SK-N-SH treated with all-trans-retinoic acid at 6 μM for 48 hours (cell line): ENCODE data around the gene ARHGEF7.

Experiments
- ARNTL ChIP-seq: fragments of 450-650 bp; formaldehyde crosslinking; IDR thresholded peaks from 2 replicates; pipeline ENCODE4 v1.5.0; 2020; ENCODE audit warnings: low read depth, mild to moderate bottlenecking, moderate library complexity, borderline replicate concordance
- BACH2 ChIP-seq: fragments of 250-450 bp; sonication (Bioruptor Pico); IDR thresholded peaks from 2 replicates; pipeline ENCODE4 v1.9.0; 2021; ENCODE audit warnings: mild to moderate bottlenecking, borderline replicate concordance
- GLIS3 ChIP-seq: fragments of 250-450 bp; sonication (Bioruptor Pico); IDR thresholded peaks from 2 replicates; pipeline ENCODE4 v1.5.0; 2020; ENCODE audit warnings: mild to moderate bottlenecking, moderate library complexity
- ISL1 ChIP-seq: fragments of 250-450 bp; sonication (Bioruptor Pico); IDR thresholded peaks from 2 replicates; pipeline ENCODE4 v2.1.2; 2022; ENCODE audit warnings: mild to moderate bottlenecking, moderate library complexity
- OSR1 ChIP-seq: fragments of 250-450 bp; sonication (Bioruptor Pico); IDR thresholded peaks from 2 replicates; pipeline ENCODE4 v1.8.0; 2022; ENCODE audit warnings: moderate library complexity, mild to moderate bottlenecking, inconsistent platforms
- SNAI2 ChIP-seq: fragments of 250-450 bp; sonication (Bioruptor Pico); IDR thresholded peaks from 2 replicates; pipeline ENCODE4 v1.5.0; 2020; ENCODE audit warnings: mild to moderate bottlenecking, moderate library complexity
- ZC3H10 ChIP-seq: fragments of 250-450 bp; sonication (Bioruptor Pico); IDR thresholded peaks from 2 replicates; pipeline ENCODE4 v1.5.1; 2021; ENCODE audit warnings: mild to moderate bottlenecking, moderate library complexity
- ZFP3 ChIP-seq: fragments of 250-450 bp; sonication (Bioruptor Pico); IDR thresholded peaks from 2 replicates; pipeline ENCODE4 v1.5.0; 2020; ENCODE audit warnings: mild to moderate bottlenecking, moderate library complexity
- ZFP30 ChIP-seq: fragments of 450-650 bp; formaldehyde crosslinking; IDR thresholded peaks from 2 replicates; pipeline ENCODE4 v1.5.0; 2022; ENCODE audit warnings: mild to moderate bottlenecking, moderate library complexity
- TF ChIP-seq, protein P1 (sequence below): fragments of 250-450 bp; sonication (Bioruptor Pico); IDR thresholded peaks from 2 replicates; pipeline ENCODE4 v1.8.0; 2020; ENCODE audit warnings: mild to moderate bottlenecking, moderate library complexity, borderline replicate concordance
- TF ChIP-seq, protein P2 (sequence below): fragments of 250-450 bp; sonication (Bioruptor Pico); IDR thresholded peaks from 2 replicates; pipeline ENCODE4 v1.5.0; 2020; ENCODE audit warnings: mild to moderate bottlenecking, moderate library complexity
- TF ChIP-seq, protein P3 (sequence below): fragments of 250-450 bp; sonication (Bioruptor Pico); IDR thresholded peaks from 2 replicates; pipeline ENCODE4 v1.5.1; 2020; ENCODE audit warnings: low read depth, mild to moderate bottlenecking, moderate library complexity

DNA sequence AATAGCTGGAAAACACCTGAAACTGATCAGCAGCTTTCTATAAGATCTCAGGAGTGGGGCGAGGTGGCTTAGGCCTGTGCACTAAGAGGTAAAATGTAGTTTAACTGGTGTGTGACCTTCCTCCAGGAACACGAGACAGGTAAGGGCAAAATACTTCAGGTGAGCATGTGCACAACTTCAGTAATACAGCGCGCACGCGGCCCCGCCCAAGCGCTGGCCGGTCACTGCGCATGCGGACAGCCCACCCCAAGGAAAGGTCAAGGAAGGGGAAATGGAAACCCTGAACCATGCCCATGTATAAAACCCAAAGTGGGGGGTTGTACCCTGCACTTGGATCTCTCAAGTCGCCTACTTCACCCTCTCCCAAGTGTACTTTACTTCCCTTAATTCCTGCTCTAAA is 49.4 kb upstream of the ARHGEF7 start:
- TF ChIP-seq ZFP30 (no peak), GLIS3 (CRISPR knock-in tag) (no peak), ZC3H10 (CRISPR knock-in tag) (no peak), SNAI2 (CRISPR knock-in tag) (no peak), ZFP3 (CRISPR knock-in tag) (no peak), ISL1 (CRISPR knock-in tag) (no peak), BACH2 (CRISPR knock-in tag) (no peak), OSR1 (CRISPR knock-in tag) (no peak), ARNTL (CRISPR knock-in tag) (no peak)
- TF ChIP-seq, protein P1, sequence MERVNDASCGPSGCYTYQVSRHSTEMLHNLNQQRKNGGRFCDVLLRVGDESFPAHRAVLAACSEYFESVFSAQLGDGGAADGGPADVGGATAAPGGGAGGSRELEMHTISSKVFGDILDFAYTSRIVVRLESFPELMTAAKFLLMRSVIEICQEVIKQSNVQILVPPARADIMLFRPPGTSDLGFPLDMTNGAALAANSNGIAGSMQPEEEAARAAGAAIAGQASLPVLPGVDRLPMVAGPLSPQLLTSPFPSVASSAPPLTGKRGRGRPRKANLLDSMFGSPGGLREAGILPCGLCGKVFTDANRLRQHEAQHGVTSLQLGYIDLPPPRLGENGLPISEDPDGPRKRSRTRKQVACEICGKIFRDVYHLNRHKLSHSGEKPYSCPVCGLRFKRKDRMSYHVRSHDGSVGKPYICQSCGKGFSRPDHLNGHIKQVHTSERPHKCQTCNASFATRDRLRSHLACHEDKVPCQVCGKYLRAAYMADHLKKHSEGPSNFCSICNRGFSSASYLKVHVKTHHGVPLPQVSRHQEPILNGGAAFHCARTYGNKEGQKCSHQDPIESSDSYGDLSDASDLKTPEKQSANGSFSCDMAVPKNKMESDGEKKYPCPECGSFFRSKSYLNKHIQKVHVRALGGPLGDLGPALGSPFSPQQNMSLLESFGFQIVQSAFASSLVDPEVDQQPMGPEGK, result no peak
- TF ChIP-seq, protein P2, sequence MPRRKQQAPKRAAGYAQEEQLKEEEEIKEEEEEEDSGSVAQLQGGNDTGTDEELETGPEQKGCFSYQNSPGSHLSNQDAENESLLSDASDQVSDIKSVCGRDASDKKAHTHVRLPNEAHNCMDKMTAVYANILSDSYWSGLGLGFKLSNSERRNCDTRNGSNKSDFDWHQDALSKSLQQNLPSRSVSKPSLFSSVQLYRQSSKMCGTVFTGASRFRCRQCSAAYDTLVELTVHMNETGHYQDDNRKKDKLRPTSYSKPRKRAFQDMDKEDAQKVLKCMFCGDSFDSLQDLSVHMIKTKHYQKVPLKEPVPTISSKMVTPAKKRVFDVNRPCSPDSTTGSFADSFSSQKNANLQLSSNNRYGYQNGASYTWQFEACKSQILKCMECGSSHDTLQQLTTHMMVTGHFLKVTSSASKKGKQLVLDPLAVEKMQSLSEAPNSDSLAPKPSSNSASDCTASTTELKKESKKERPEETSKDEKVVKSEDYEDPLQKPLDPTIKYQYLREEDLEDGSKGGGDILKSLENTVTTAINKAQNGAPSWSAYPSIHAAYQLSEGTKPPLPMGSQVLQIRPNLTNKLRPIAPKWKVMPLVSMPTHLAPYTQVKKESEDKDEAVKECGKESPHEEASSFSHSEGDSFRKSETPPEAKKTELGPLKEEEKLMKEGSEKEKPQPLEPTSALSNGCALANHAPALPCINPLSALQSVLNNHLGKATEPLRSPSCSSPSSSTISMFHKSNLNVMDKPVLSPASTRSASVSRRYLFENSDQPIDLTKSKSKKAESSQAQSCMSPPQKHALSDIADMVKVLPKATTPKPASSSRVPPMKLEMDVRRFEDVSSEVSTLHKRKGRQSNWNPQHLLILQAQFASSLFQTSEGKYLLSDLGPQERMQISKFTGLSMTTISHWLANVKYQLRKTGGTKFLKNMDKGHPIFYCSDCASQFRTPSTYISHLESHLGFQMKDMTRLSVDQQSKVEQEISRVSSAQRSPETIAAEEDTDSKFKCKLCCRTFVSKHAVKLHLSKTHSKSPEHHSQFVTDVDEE (CRISPR knock-in tag), result no peak
- TF ChIP-seq, protein P3, sequence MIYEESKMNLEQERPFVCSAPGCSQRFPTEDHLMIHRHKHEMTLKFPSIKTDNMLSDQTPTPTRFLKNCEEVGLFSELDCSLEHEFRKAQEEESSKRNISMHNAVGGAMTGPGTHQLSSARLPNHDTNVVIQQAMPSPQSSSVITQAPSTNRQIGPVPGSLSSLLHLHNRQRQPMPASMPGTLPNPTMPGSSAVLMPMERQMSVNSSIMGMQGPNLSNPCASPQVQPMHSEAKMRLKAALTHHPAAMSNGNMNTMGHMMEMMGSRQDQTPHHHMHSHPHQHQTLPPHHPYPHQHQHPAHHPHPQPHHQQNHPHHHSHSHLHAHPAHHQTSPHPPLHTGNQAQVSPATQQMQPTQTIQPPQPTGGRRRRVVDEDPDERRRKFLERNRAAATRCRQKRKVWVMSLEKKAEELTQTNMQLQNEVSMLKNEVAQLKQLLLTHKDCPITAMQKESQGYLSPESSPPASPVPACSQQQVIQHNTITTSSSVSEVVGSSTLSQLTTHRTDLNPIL (CRISPR knock-in tag), result no peak
